Omental fat pad (tissue), 4 donors: ENCODE data around the gene MYMX. TPM values are rescaled to one million over a fixed set of nuclear protein-coding genes. Genes with fewer than 3 reads are reported as not detected.
"Not testable (repeated sequence)": the region's sequence is repeated elsewhere in the genome, so short reads cannot be mapped to it uniquely, and the experiment has no call there.

Experiments used
- ATAC-seq: fragments of 150-250 bp; one replicate; pipeline ENCODE4 v1.9.1; 2016; ENCODE audit warnings: mild to moderate bottlenecking, moderate library complexity; ENCODE audit not compliant: low FRiP score
- DNase-seq: peaks from one replicate; pipeline ENCODE4 v3.0.0-alpha.2; 2019; ENCODE audit warnings: low spot score
- CTCF ChIP-seq, 3 donors: fragments of 450-650 bp; IDR thresholded peaks; one replicate each; pipeline ENCODE4 v1.5.1; 2016 to 2017; ENCODE audit warnings: antibody characterized with exemption in 3 of 3, mild to moderate bottlenecking in 3 of 3, moderate library complexity in 2 of 3
- total RNA-seq, 4 donors: library from RNA; depleted of rRNA; stranded (reverse); fragments of >200 nt; gene quantifications; one replicate each; pipeline ENCODE4 v1.1.0, GENCODE V29; 2016

The MYMX gene
- total RNA-seq, 4 donors from 2014 or later: 1.9 to 15.8 (median 2.4) TPM; not detected in 1

- ATAC-seq (no peak), DNase-seq (no peak)
- TF ChIP-seq CTCF (IDR thresholded peaks at IDR 0.05): no peak
These were observed 11.3 kb downstream of the MYMX start for GRCh38 chr6:44228031-44228430.

GRCh38 chr6:44228433-44228832 is 11.7 kb downstream of the MYMX start:
- TF ChIP-seq CTCF (IDR thresholded peaks at IDR 0.05): no peak
- DNase-seq: no peak
- no peak for ATAC-seq

GRCh38 chr6:44228836-44229235 is 12.1 kb downstream of the MYMX start:
- TF ChIP-seq CTCF (IDR thresholded peaks at IDR 0.05): no peak
- DNase-seq: no peak

GRCh38 chr6:44229376-44230033 is 12.8 kb downstream of the MYMX start:
- DNase-seq (no peak), ATAC-seq (no peak)
- no peak for TF ChIP-seq CTCF (IDR thresholded peaks at IDR 0.05)

More at GRCh38 chr6:44228836-44229235, 12.1 kb downstream of the MYMX start:
- no peak for ATAC-seq

GRCh38 chr6:44230034-44230675 is 13.4 kb downstream of the MYMX start:
- ATAC-seq (no peak), DNase-seq (no peak)
- TF ChIP-seq CTCF (IDR thresholded peaks at IDR 0.05): no peak

GRCh38 chr6:44231426-44231825 is 14.7 kb downstream of the MYMX start:
- not testable (repeated sequence) for ATAC-seq, DNase-seq

- TF ChIP-seq CTCF (IDR thresholded peaks at IDR 0.05): no peak
- no peak for ATAC-seq
- no peak for DNase-seq
These were observed 16.2 kb downstream of the MYMX start for GRCh38 chr6:44232676-44233566.
